Bone marrow (tissue), 2 donors: ENCODE data around the gene FTO.

Experiments
- DNase-seq, 2 donors: peaks; one replicate each; lab custom pipeline; 2025; lab: John Stamatoyannopoulos, UW

The FTO gene

GRCh38 chr16:54160939-54161897 is 457.3 kb downstream of the FTO start:
- DNase-seq = no peak

- DNase-seq = no peak
These were observed 459.4 kb downstream of the FTO start for GRCh38 chr16:54163197-54163843.

- no peak for DNase-seq
These were observed 460.8 kb downstream of the FTO start for GRCh38 chr16:54164789-54165173.

GRCh38 chr16:54165174-54165911 is 461.4 kb downstream of the FTO start:
- no peak for DNase-seq

GRCh38 chr16:54165912-54166865 is 462.2 kb downstream of the FTO start:
- DNase-seq = no peak

GRCh38 chr16:54169112-54169511 is 465.2 kb downstream of the FTO start:
- DNase-seq = no peak

- DNase-seq = no peak
These were observed 467.9 kb downstream of the FTO start for GRCh38 chr16:54171626-54172537.

- DNase-seq = no peak
These were observed 469.5 kb downstream of the FTO start for GRCh38 chr16:54173490-54173889.

- no peak for DNase-seq
These were observed 470.2 kb downstream of the FTO start for GRCh38 chr16:54174201-54174600.

GRCh38 chr16:54174750-54175149 is 470.8 kb downstream of the FTO start:
- no peak for DNase-seq

- no peak for DNase-seq
These were observed 471.2 kb downstream of the FTO start for GRCh38 chr16:54175169-54175551.

- DNase-seq = no peak
These were observed 471.8 kb downstream of the FTO start for GRCh38 chr16:54175552-54176375.

- DNase-seq = no peak
These were observed 472.5 kb downstream of the FTO start for GRCh38 chr16:54176376-54176901.

GRCh38 chr16:54177052-54177861 is 473.3 kb downstream of the FTO start:
- no peak for DNase-seq

GRCh38 chr16:54177862-54178477 is 474.0 kb downstream of the FTO start:
- DNase-seq = no peak

GRCh38 chr16:54178478-54178976 is 474.6 kb downstream of the FTO start:
- DNase-seq = no peak
